ENCODE results near the gene TBC1D22B.
"Not testable (repeated sequence)": the region's sequence is repeated elsewhere in the genome, so short reads cannot be mapped to it uniquely, and the experiment has no call there.

GRCh38 chr6:37338317-37338716 is 80.7 kb downstream of the TBC1D22B start:
- TF ChIP-seq CTCF, EZH2, EZH2phosphoT487 (IDR thresholded peaks at IDR 0.05): not testable (repeated sequence)
